DND-41 (cell line): ENCODE data around the gene C16orf74.

Source experiments
- EZH2 ChIP-seq: IDR thresholded peaks from 3 replicates; pipeline ENCODE4 v1.6.1; 2012; ENCODE audit warnings: borderline replicate concordance, low read depth, mild to moderate bottlenecking, moderate library complexity, low read length, inconsistent platforms; ENCODE audit not compliant: severe bottlenecking
- TF ChIP-seq, protein P1 (sequence below): IDR thresholded peaks from 2 replicates; pipeline ENCODE4 v1.5.1; 2012; ENCODE audit warnings: borderline replicate concordance, low read length, moderate library complexity, mild to moderate bottlenecking; ENCODE audit not compliant: poor library complexity, severe bottlenecking; ENCODE audit errors: extremely low read depth

DNA sequence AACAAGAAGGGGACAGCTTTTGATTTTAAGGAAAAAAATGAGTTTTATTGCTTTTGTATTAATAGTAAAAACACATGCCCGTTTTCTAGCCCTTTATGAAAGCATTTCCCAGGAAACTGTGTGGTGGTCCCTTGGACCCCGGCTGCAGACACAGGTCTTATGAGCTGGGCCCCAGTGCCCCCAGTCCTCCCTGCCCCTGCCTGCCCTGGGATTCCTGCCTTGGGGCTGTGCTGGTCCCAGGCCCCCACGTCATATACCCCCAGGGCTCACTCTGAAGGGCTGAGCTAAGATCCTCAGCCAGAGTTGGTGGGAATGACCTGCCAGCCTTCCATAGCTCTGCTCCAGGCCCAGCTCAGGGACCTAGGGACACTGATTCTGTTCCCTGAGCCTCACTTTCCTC is 92.9 kb downstream of the C16orf74 start:
- TF ChIP-seq, protein P1, sequence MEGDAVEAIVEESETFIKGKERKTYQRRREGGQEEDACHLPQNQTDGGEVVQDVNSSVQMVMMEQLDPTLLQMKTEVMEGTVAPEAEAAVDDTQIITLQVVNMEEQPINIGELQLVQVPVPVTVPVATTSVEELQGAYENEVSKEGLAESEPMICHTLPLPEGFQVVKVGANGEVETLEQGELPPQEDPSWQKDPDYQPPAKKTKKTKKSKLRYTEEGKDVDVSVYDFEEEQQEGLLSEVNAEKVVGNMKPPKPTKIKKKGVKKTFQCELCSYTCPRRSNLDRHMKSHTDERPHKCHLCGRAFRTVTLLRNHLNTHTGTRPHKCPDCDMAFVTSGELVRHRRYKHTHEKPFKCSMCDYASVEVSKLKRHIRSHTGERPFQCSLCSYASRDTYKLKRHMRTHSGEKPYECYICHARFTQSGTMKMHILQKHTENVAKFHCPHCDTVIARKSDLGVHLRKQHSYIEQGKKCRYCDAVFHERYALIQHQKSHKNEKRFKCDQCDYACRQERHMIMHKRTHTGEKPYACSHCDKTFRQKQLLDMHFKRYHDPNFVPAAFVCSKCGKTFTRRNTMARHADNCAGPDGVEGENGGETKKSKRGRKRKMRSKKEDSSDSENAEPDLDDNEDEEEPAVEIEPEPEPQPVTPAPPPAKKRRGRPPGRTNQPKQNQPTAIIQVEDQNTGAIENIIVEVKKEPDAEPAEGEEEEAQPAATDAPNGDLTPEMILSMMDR: no peak
- no peak for TF ChIP-seq EZH2
